Measurements from ENCODE around the gene ZPR1.

- TF ChIP-seq, protein P1, sequence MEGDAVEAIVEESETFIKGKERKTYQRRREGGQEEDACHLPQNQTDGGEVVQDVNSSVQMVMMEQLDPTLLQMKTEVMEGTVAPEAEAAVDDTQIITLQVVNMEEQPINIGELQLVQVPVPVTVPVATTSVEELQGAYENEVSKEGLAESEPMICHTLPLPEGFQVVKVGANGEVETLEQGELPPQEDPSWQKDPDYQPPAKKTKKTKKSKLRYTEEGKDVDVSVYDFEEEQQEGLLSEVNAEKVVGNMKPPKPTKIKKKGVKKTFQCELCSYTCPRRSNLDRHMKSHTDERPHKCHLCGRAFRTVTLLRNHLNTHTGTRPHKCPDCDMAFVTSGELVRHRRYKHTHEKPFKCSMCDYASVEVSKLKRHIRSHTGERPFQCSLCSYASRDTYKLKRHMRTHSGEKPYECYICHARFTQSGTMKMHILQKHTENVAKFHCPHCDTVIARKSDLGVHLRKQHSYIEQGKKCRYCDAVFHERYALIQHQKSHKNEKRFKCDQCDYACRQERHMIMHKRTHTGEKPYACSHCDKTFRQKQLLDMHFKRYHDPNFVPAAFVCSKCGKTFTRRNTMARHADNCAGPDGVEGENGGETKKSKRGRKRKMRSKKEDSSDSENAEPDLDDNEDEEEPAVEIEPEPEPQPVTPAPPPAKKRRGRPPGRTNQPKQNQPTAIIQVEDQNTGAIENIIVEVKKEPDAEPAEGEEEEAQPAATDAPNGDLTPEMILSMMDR (IDR thresholded peaks at IDR 0.05), result no peak
- no peak for TF ChIP-seq POLR2AphosphoS5 (IDR thresholded peaks at IDR 0.05; ENCODE audit: insufficient read depth in 1 of 2, low read depth in 1 of 2)
- no peak for TF ChIP-seq POLR2A (IDR thresholded peaks at IDR 0.05)
These were observed 37.6 kb upstream of the ZPR1 start for GRCh38 chr11:116825434-116825833.
